Bone marrow (tissue), 2 donors: ENCODE measurements around the gene PAK1IP1.
A peak's percentile ranks its signal among the peaks of the same experiment; 100 is the strongest.
"Not testable (repeated sequence)": the region's sequence is repeated elsewhere in the genome, so short reads cannot be mapped to it uniquely, and the experiment has no call there.

Experiments
- DNase-seq, 2 donors: peaks; one replicate each; lab custom pipeline; 2025; lab: John Stamatoyannopoulos, UW

The PAK1IP1 gene, protein sequence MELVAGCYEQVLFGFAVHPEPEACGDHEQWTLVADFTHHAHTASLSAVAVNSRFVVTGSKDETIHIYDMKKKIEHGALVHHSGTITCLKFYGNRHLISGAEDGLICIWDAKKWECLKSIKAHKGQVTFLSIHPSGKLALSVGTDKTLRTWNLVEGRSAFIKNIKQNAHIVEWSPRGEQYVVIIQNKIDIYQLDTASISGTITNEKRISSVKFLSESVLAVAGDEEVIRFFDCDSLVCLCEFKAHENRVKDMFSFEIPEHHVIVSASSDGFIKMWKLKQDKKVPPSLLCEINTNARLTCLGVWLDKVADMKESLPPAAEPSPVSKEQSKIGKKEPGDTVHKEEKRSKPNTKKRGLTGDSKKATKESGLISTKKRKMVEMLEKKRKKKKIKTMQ

DNA sequence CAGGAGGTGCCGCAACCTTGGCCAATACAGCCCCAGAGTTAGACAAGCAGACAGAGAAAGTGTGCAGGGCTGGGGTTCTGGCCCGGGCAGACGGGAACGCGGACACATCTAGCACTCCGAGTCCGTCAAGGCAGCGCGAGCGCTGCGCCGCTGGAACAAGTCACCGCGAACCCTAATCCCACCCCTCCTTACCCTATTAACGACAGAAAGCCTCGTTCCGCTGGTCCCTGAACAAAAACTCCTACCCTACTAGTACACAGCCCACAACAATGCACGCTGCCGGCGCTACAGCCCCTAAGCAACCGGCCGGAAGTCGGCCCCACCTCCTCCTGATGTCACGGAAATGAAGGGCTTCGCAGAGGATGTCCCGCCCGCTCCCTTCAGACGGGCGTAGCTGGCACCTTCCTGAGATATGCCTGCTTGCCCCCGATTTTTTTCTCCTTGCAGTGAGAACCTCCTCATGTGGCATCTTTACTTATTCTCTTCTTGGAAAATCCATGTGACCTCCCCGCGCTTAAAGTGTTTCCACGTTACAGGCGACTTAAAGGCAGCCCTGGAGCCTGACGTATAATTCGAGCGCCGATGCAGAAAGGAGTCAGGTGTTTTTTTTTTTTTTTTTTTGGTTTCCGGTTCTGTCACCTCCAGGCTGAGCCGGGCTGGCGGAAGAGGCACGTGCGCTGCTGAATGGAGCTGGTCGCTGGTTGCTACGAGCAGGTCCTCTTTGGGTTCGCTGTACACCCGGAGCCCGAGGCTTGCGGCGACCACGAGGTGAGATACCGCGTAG is at the start of gene PAK1IP1, which contains the start of gene C6orf52:
Gene PAK1IP1 (plus strand): TSS at position 671 of the 784 bp plus-strand sequence. CDS start 14 bp downstream, at position 685.
Gene C6orf52 (minus strand): TSS at position 315 of the 784 bp plus-strand sequence. CDS start 7,066 bp downstream, outside the sequence.
- DNase-seq: peak; percentile 89 to 90

GRCh38 chr6:10655508-10656055 is 39.2 kb upstream of the PAK1IP1 start:
- DNase-seq: no peak

- no peak for DNase-seq
These were observed 35.7 kb upstream of the PAK1IP1 start for GRCh38 chr6:10658910-10659698.

DNA sequence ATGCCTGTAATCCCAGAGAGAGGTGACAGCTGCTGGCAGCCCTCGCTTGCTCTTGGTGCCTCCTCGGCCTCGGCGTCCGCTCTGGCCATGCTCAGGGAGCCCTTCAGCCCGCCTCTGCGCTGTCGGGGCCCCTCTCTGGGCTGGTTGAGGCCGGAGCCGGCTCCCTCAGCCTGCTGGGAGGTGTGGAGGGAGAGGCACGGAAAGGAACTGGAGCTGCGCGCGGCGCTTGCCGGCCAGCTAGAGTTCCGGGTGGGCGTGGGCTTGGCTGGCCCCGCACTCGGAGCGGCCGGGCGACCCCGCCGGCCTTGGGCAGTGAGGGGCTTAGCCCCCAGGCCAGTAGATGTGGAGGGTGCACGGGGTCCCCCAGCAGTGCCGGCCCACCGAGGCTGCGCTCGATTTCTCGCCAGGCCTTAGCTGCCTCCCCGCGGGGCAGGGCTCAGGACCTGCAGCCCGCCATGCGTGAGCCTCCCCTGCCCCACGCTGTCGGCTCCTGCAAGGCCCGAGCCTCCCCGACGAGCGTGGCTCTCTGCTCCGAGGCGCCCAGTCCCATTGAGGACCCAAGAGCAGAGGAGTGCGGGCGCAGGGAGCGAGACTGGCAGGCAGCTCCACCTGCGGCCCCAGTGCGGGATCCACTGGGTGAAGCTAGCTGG is 34.9 kb upstream of the PAK1IP1 start:
- no peak for DNase-seq

- DNase-seq: not testable (repeated sequence)
These were observed 34.2 kb upstream of the PAK1IP1 start for GRCh38 chr6:10660431-10661191.

DNA sequence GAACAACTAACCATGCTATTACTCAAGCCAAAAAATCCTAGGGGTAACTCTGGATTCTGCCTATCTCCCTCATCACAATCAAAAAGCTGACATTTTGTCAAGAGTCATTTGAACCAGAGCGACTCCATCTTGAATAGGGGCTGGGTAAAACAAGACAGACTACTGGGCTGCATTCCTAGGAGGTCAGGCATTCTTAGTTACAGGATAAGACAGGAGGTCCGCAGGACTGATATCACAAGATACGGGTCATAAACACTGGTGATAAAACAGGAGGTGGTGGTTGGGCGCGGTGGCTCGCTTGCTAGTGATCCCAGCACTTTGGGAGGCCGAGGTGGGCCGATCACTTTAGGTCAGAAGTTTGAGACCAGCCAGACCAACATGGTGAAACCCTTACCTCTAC is 32.6 kb upstream of the PAK1IP1 start:
- no peak for DNase-seq

DNA sequence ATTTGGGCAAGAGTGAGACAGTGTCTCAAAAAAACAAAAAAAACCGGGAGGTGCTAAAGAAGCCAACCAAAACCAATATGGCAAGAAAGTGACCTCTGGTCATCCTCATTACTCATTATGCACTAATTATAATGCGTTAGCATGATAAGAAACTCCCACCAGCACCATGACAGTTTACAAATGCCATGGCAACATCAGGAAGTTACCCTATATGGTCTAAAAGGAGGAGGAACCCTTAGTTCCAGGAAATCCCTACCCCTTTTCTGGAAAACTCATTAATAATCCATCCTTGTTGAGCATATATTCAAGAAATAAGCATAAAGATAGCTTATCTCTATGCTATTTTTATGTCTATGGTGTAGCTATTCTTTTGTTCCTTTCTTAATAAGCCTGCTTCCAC is 32.0 kb upstream of the PAK1IP1 start:
- DNase-seq: no peak

- DNase-seq: not testable (repeated sequence)
These were observed 29.2 kb upstream of the PAK1IP1 start for GRCh38 chr6:10665595-10665994.

GRCh38 chr6:10668126-10668917 is 26.4 kb upstream of the PAK1IP1 start:
- no peak for DNase-seq

- DNase-seq: no peak
These were observed 18.4 kb upstream of the PAK1IP1 start for GRCh38 chr6:10676403-10676802.

GRCh38 chr6:10678456-10678855 is 16.3 kb upstream of the PAK1IP1 start:
- DNase-seq: no peak

GRCh38 chr6:10681795-10682194 is 13.0 kb upstream of the PAK1IP1 start:
- no peak for DNase-seq

DNA sequence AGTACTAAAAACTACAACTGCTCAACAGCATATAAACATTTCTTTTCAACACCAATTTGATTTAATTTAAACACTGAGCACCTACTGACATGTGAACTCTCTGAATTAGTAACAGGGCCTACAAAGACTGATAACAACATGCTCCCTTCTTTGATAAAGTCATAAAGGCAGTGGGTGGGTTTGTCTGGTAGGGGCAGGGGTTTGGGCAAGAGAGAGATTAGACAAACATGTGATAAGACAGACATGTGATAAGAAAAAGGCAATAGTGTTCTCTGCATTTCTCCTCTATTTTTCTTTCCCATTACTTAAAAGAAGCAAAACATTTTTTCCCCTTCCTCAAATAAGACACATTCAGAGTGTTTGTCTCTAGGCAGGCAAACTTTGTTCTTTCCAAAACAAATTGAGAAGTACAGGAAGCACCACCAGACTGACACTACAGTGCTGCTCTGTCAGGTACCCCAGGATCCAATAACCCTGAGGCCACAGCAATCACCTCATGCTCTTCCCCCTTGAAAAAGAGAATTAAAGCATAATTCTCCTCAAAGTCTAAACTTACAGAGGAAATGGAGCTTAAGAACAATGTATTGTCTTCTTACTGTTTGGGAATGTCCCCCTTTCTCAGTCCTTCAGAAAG is 12.3 kb upstream of the PAK1IP1 start:
- DNase-seq: no peak

DNA sequence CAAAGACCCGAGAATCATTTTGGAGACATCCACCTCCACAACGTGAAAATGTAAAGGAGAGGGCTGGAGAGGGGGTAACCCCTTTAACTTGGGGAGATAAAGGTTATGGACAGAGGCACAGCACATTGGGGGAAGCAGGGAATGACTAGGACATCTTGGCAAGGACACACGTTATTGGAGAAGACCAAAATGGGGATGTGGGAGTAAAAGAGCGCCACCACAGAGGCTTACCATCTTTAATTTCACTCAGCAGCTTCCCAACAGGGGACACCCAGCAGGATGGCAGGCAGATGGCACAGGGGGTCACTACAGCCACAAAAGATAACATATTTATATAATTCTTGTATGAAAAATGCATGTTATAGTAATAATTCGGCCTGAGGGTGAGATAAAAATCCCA is 10.2 kb upstream of the PAK1IP1 start:
- no peak for DNase-seq

- DNase-seq: no peak
These were observed 9.5 kb upstream of the PAK1IP1 start for GRCh38 chr6:10685092-10685915.

GRCh38 chr6:10686901-10687300 is 7.9 kb upstream of the PAK1IP1 start:
- DNase-seq: no peak

GRCh38 chr6:10687582-10687981 is 7.2 kb upstream of the PAK1IP1 start:
- DNase-seq: no peak
